Right lobe of liver (tissue), 6 donors: ENCODE results near the gene CUX1. TPM values are rescaled to one million over a fixed set of nuclear protein-coding genes. Genes with fewer than 3 reads are reported as not detected.
"Not testable (repeated sequence)": the region's sequence is repeated elsewhere in the genome, so short reads cannot be mapped to it uniquely, and the experiment has no call there.

Experiments
- ATAC-seq, 4 donors: fragments of 200-7000 bp; cut with Tn5 transposase; one replicate each; pipeline ENCODE4 v1.9.1; 2020; ENCODE audit warnings: mild to moderate bottlenecking in 4 of 4, moderate library complexity in 4 of 4
- DNase-seq, 3 donors: peaks; one replicate each; pipeline ENCODE4 v3.0.0-alpha.2; 2020
- H3K27ac ChIP-seq, 3 donors: fragments of 200-600 bp; one replicate each; pipeline ENCODE4 v1.8.0; 2022
- H3K27me3 ChIP-seq, 2 donors: fragments of 200-600 bp; one replicate each; pipeline ENCODE4 v1.8.0; 2022
- H3K36me3 ChIP-seq, 4 donors: fragments of 200-600 bp; sonication (generic) in 1 of 4; one replicate each; pipeline versions ENCODE4 v1.5.1 to v1.8.0; 2017 to 2022; ENCODE audit warnings: control low read depth in 1 of 4
- H3K4me1 ChIP-seq, 4 donors: fragments of 200-600 bp; sonication (generic) in 1 of 4; one replicate each; pipeline versions ENCODE4 v1.5.1 to v1.8.0; 2017 to 2022; ENCODE audit warnings: control low read depth in 1 of 4
- H3K4me3 ChIP-seq, 3 donors: fragments of 200-600 bp; one replicate each; pipeline ENCODE4 v1.8.0; 2022
- H3K9me3 ChIP-seq, 4 donors: fragments of 200-600 bp; sonication (generic) in 1 of 4; one replicate each; pipeline versions ENCODE4 v1.5.1 to v1.8.0; 2017 to 2022; ENCODE audit warnings: control low read depth in 1 of 4
- CTCF ChIP-seq, 4 donors: fragments of 200-600 bp in 3 of 4; fragments of 450-650 bp in 1 of 4; IDR thresholded peaks; one replicate each; pipeline versions ENCODE4 v1.5.1 to v1.8.0; 2016 to 2022; ENCODE audit warnings: antibody characterized with exemption in 4 of 4, mild to moderate bottlenecking in 2 of 4
- POLR2A ChIP-seq: fragments of 450-650 bp; IDR thresholded peaks from one replicate; pipeline ENCODE4 v1.6.1; 2017; ENCODE audit warnings: antibody characterized with exemption, mild to moderate bottlenecking
- WGBS: methylation state at CpG from one replicate; pipeline ENCODE4 v1.1.6; 2018; ENCODE audit warnings: low coverage, low lambda C conversion rate; ENCODE audit not compliant: insufficient coverage; ENCODE audit errors: missing lambda C conversion rate; 5-methylcytosine and 5-hydroxymethylcytosine counted together
- intact Hi-C, 2 donors: fragments of 100-400 bp; cut with DNase I; formaldehyde crosslinking; loops; one replicate each; pipeline versions ENCODE4 v1.11.2 to v1.14.1; 2022
- total RNA-seq, 6 experiments: library from RNA; depleted of rRNA in 2 of 6; stranded (reverse); fragments of >200 nt in 2 of 6; fragmentation: NEBNext Ultra II Directional in 3 of 6; extraction: Animal tissue kit (Norgen Biotek cat#: 25700) in 3 of 6; gene quantifications; one replicate each; pipeline versions ENCODE4 v1.1.0 to v1.2.4, GENCODE V29; 2016 to 2023
- donor health status: DM: no; HTN: yes; CAD: no.
- donor health status: DM: no; HTN: no; CAD: no.
- donor health status: DM: no; HTN: no; CAD: no.
- donor health status: DM: no; HTN: yes; CAD: no.
- donor health status: DM: no; HTN: yes; CAD: no.

The CUX1 gene
- total RNA-seq, 6 experiments from 2014 or later, result 34.3 to 53.1 (median 40.6) TPM

GRCh38 chr7:101820703-101821102 lies 3.3 kb downstream of the CUX1 start:
- DNase-seq, result peak in 1 of 3 donors; percentile 25
- no peak overlapping the region for H3K27ac ChIP-seq
- intact Hi-C loops, result no loop called here
- TF ChIP-seq CTCF (IDR thresholded peaks at IDR 0.05) (no peak), POLR2A (no peak)
- no peaks in the 10 kb centered on the region for H3K36me3 ChIP-seq
- no peak for ATAC-seq
- WGBS, result 90% methylated on average over 7 of the region's 8 CpGs
- H3K9me3 ChIP-seq, result no peaks in the 10 kb centered on the region
- H3K4me3 ChIP-seq, result no peak overlapping the region
- H3K4me1 ChIP-seq, result peaks cover 0 to 31% (median 10%) of the 10 kb centered on the region in 4 donors
- no peaks in the 10 kb centered on the region for H3K27me3 ChIP-seq

- H3K27ac ChIP-seq, H3K4me3 ChIP-seq, H3K36me3 ChIP-seq, intact Hi-C loops, H3K27me3 ChIP-seq, ATAC-seq, H3K9me3 ChIP-seq: not testable (repeated sequence)
- H3K4me1 ChIP-seq, result peaks cover 0 to 31% (median 9%) of the 10 kb centered on the region in 4 donors
- WGBS, result 81% methylated on average over 5 of the region's 6 CpGs
- DNase-seq, result peak in 1 of 3 donors; percentile 14
Observed at GRCh38 chr7:101822632-101823031, 5.2 kb downstream of the CUX1 start.

GRCh38 chr7:101823096-101823495 lies 5.7 kb downstream of the CUX1 start:
- Histone ChIP-seq H3K9me3 (no peaks in the 10 kb centered on the region), H3K4me1 (peaks cover 0 to 27% (median 7%) of the 10 kb centered on the region in 4 donors), H3K36me3 (no peaks in the 10 kb centered on the region), H3K4me3 (no peak overlapping the region), H3K27me3 (no peaks in the 10 kb centered on the region), H3K27ac (no peak overlapping the region)
- WGBS, result 78% methylated on average over 9 of the region's 11 CpGs
- peak in 1 of 3 donors; percentile 47 for DNase-seq
- ATAC-seq, result peak in 1 of 4 donors; percentile 15
- intact Hi-C loops, result no loop called here
- TF ChIP-seq POLR2A, result no peak
- no peak for TF ChIP-seq CTCF (IDR thresholded peaks at IDR 0.05)

- no peak overlapping the region for H3K27ac ChIP-seq
- WGBS, result 40% methylated on average over 5 of the region's 5 CpGs
- H3K4me1 ChIP-seq, result peaks cover 0 to 22% (median 4%) of the 10 kb centered on the region in 4 donors
- no peaks in the 10 kb centered on the region for H3K27me3 ChIP-seq
- intact Hi-C loops, result no loop called here
- ATAC-seq (no peak), DNase-seq (no peak)
- no peak for TF ChIP-seq CTCF (IDR thresholded peaks at IDR 0.05)
- no peak for TF ChIP-seq POLR2A
- no peaks in the 10 kb centered on the region for H3K9me3 ChIP-seq
- no peaks in the 10 kb centered on the region for H3K36me3 ChIP-seq
- no peak overlapping the region for H3K4me3 ChIP-seq
Observed at GRCh38 chr7:101823596-101823995, 6.2 kb downstream of the CUX1 start.

- no peak for ATAC-seq
- no peak for TF ChIP-seq POLR2A
- TF ChIP-seq CTCF (IDR thresholded peaks at IDR 0.05), result no peak
- intact Hi-C loops, result no loop called here
- peaks cover 0 to 14% (median 4%) of the 10 kb centered on the region in 4 donors for H3K4me1 ChIP-seq
- no peaks in the 10 kb centered on the region for H3K9me3 ChIP-seq
- peak in 1 of 3 donors; percentile 10 for DNase-seq
- 91% methylated on average over 8 of the region's 8 CpGs for WGBS
- H3K36me3 ChIP-seq, result no peaks in the 10 kb centered on the region
- no peaks in the 10 kb centered on the region for H3K27me3 ChIP-seq
- no peak overlapping the region for H3K27ac ChIP-seq
- H3K4me3 ChIP-seq, result no peak overlapping the region
Observed at GRCh38 chr7:101824440-101824839, 7.0 kb downstream of the CUX1 start.
